SK-N-MC (cell line): ENCODE results near the gene SIGLEC11.

ENCODE experiments used
- EZH2 ChIP-seq: fragments of 200-600 bp; sonication (generic); IDR thresholded peaks from one replicate; pipeline ENCODE4 v1.6.1; 2017; ENCODE audit warnings: antibody characterized with exemption
- FOXP2 ChIP-seq: optimal IDR thresholded peaks from 2 replicates; pipeline ENCODE3; 2011; ENCODE audit warnings: mild to moderate bottlenecking, moderate library complexity; ENCODE audit not compliant: insufficient read depth; ENCODE audit errors: extremely low read length, control extremely low read depth
- POLR2AphosphoS5 ChIP-seq: IDR thresholded peaks from 2 replicates; pipeline ENCODE4 v1.6.1; 2012; ENCODE audit warnings: mild to moderate bottlenecking, low read depth, low read length, borderline replicate concordance

GRCh38 chr19:49916839-49917733 lies 43.9 kb downstream of the SIGLEC11 start:
- TF ChIP-seq POLR2AphosphoS5 (no peak), EZH2 (no peak), FOXP2 (no peak)
